Endodermal cell (in vitro differentiated cells): ENCODE measurements around the gene MICAL3. TPM values are rescaled to one million over a fixed set of nuclear protein-coding genes. Genes with fewer than 3 reads are reported as not detected.
A peak's percentile ranks its signal among the peaks of the same experiment; 100 is the strongest.

Source experiments
- DNase-seq: peaks from one replicate; pipeline ENCODE4 v3.0.0-alpha.2; 2017
- H3K27ac ChIP-seq: 2 replicates; pipeline ENCODE4 v1.5.1; 2013; ENCODE audit warnings: mild to moderate bottlenecking, low read depth, low read length, moderate library complexity
- H3K27me3 ChIP-seq: 2 replicates; pipeline ENCODE4 v1.6.1; 2013; ENCODE audit warnings: mild to moderate bottlenecking, low read length, moderate library complexity; ENCODE audit not compliant: insufficient read depth, control insufficient read depth, poor library complexity, severe bottlenecking
- H3K36me3 ChIP-seq: 2 replicates; pipeline ENCODE4 v1.7.0; 2013; ENCODE audit warnings: mild to moderate bottlenecking, low read length, moderate library complexity; ENCODE audit not compliant: control insufficient read depth, insufficient read depth
- H3K4me1 ChIP-seq: one replicate; pipeline ENCODE4 v1.7.0; 2013; ENCODE audit warnings: low read length; ENCODE audit not compliant: control insufficient read depth, insufficient read depth
- H3K4me3 ChIP-seq: 2 replicates; pipeline ENCODE4 v1.5.1; 2013; ENCODE audit warnings: mild to moderate bottlenecking, low read length, moderate library complexity
- H3K9ac ChIP-seq: 2 replicates; pipeline ENCODE4 v1.6.1; 2013; ENCODE audit warnings: mild to moderate bottlenecking, low read length, moderate library complexity; ENCODE audit not compliant: poor library complexity, severe bottlenecking; ENCODE audit errors: extremely low read depth
- H3K9me3 ChIP-seq: 2 replicates; pipeline ENCODE4 v1.6.1; 2013; ENCODE audit warnings: mild to moderate bottlenecking, low read length, moderate library complexity; ENCODE audit not compliant: control insufficient read depth
- H3K27ac Mint-ChIP-seq: 2 replicates; pipeline ENCODE4 v1.8.0; 2020; ENCODE audit warnings: mixed read lengths
- H3K27me3 Mint-ChIP-seq: 2 replicates; pipeline ENCODE4 v1.8.0; 2021; ENCODE audit warnings: mild to moderate bottlenecking, mixed read lengths; ENCODE audit not compliant: insufficient read depth
- H3K36me3 Mint-ChIP-seq: 2 replicates; pipeline ENCODE4 v1.8.0; 2020; ENCODE audit warnings: low read depth, mixed read lengths
- H3K4me1 Mint-ChIP-seq: 2 replicates; pipeline ENCODE4 v1.8.0; 2020; ENCODE audit warnings: mixed read lengths
- H3K4me3 Mint-ChIP-seq: 2 replicates; pipeline ENCODE4 v1.8.0; 2020; ENCODE audit warnings: mild to moderate bottlenecking, moderate library complexity, mixed read lengths
- H3K9me3 Mint-ChIP-seq: 2 replicates; pipeline ENCODE4 v1.8.0; 2020; ENCODE audit warnings: mild to moderate bottlenecking, mixed read lengths
- CTCF ChIP-seq: fragments of 200-600 bp; sonication (generic); conservative IDR thresholded peaks from 2 replicates; pipeline ENCODE4 v1.5.0; 2021; ENCODE audit warnings: antibody characterized with exemption, mild to moderate bottlenecking
- WGBS, 2 experiments: methylation state at CpG; one replicate each; pipeline versions ENCODE4 v1.1.5 to v1.1.7; 2013; ENCODE audit warnings: missing lambda C conversion rate in 2 of 2, mixed read lengths in 1 of 2; ENCODE audit not compliant: insufficient coverage in 1 of 2, insufficient read length in 1 of 2; 5-methylcytosine and 5-hydroxymethylcytosine counted together
- total RNA-seq, 2 donors: library from RNA; stranded (reverse); fragmentation: NEBNext Ultra II Directional in 1 of 2; extraction: Animal tissue kit (Norgen Biotek cat#: 25700) in 1 of 2; gene quantifications; 2 replicates in 1 of 2; 3 replicates in 1 of 2; pipeline ENCODE4 v1.2.1, GENCODE V29; 2021

The MICAL3 gene
- total RNA-seq, 2 donors from 2014 or later: 42.8 to 48.1 TPM

- Mint-ChIP-seq H3K27ac (no peak overlapping the region), H3K9me3 (no peaks in the 10 kb centered on the region), H3K4me3 (no peak overlapping the region), H3K4me1 (peaks cover 24% of the 10 kb centered on the region), H3K36me3 (no peaks in the 10 kb centered on the region), H3K27me3 (no peaks in the 10 kb centered on the region)
- no peak for DNase-seq
- Histone ChIP-seq H3K4me3 (no peak overlapping the region), H3K9me3 (no peaks in the 10 kb centered on the region), H3K4me1 (peaks cover 11% of the 10 kb centered on the region), H3K27ac (no peak overlapping the region), H3K36me3 (no peaks in the 10 kb centered on the region), H3K27me3 (no peaks in the 10 kb centered on the region), H3K9ac (no peak overlapping the region)
- TF ChIP-seq CTCF: no peak
- 95 to 100% methylated on average over 2 to 4 of the region's 4 CpGs for WGBS, 2 experiments
Observed at GRCh38 chr22:17911887-17912286, 112.5 kb downstream of the MICAL3 start.

GRCh38 chr22:17911312-17911705, 113.1 kb downstream of the MICAL3 start:
- peaks cover 24% of the 10 kb centered on the region for H3K4me1 Mint-ChIP-seq
- Histone ChIP-seq H3K4me1 (peaks cover 11% of the 10 kb centered on the region), H3K27ac (no peak overlapping the region), H3K36me3 (peaks cover 3% of the 10 kb centered on the region), H3K9ac (no peak overlapping the region), H3K4me3 (no peak overlapping the region), H3K9me3 (no peaks in the 10 kb centered on the region), H3K27me3 (no peaks in the 10 kb centered on the region)
- no peaks in the 10 kb centered on the region for H3K9me3 Mint-ChIP-seq
- no peak for DNase-seq
- TF ChIP-seq CTCF: no peak
- peak overlapping the region; percentile 12 for H3K27ac Mint-ChIP-seq
- H3K27me3 Mint-ChIP-seq: no peaks in the 10 kb centered on the region
- no peak overlapping the region for H3K4me3 Mint-ChIP-seq
- 92 to 100% methylated on average over 6 of the region's 6 CpGs for WGBS, 2 experiments
- H3K36me3 Mint-ChIP-seq: peaks cover 2% of the 10 kb centered on the region

GRCh38 chr22:17910561-17911311, 113.6 kb downstream of the MICAL3 start:
- TF ChIP-seq CTCF: peak; percentile 56
- H3K4me1 Mint-ChIP-seq: peaks cover 24% of the 10 kb centered on the region
- H3K27me3 Mint-ChIP-seq: no peaks in the 10 kb centered on the region
- Histone ChIP-seq H3K27ac (peak overlapping the region; percentile 45), H3K27me3 (no peaks in the 10 kb centered on the region), H3K4me1 (peaks cover 11% of the 10 kb centered on the region), H3K4me3 (no peak overlapping the region), H3K36me3 (peaks cover 9% of the 10 kb centered on the region), H3K9me3 (no peaks in the 10 kb centered on the region), H3K9ac (no peak overlapping the region)
- H3K9me3 Mint-ChIP-seq: no peaks in the 10 kb centered on the region
- H3K4me3 Mint-ChIP-seq: no peak overlapping the region
- peak overlapping the region; percentile 12 for H3K27ac Mint-ChIP-seq
- peaks cover 7% of the 10 kb centered on the region for H3K36me3 Mint-ChIP-seq
- WGBS, 2 experiments: 62 to 65% methylated on average over 10 to 12 of the region's 12 CpGs
- peak; percentile 87 for DNase-seq
